Neuronal stem cell (in vitro differentiated cells): ENCODE measurements around the gene SMOC2.

Experiments
- DNase-seq: peaks from one replicate; pipeline ENCODE4 v3.0.0-alpha.2; 2013; ENCODE audit warnings: low spot score
- H2AFZ ChIP-seq: one replicate; pipeline ENCODE4 v1.6.1; 2013; ENCODE audit warnings: mild to moderate bottlenecking, low read length, inconsistent platforms
- H2AK5ac ChIP-seq: 2 replicates; pipeline ENCODE4 v1.6.1; 2013; ENCODE audit warnings: low read depth, mild to moderate bottlenecking, inconsistent platforms, low read length, moderate library complexity, mixed read lengths
- H2BK120ac ChIP-seq: 2 replicates; pipeline ENCODE4 v1.6.1; 2013; ENCODE audit warnings: low read depth, mild to moderate bottlenecking, inconsistent platforms, low read length, moderate library complexity, mixed read lengths
- H2BK12ac ChIP-seq: one replicate; pipeline ENCODE4 v1.6.1; 2013; ENCODE audit warnings: low read length, inconsistent platforms
- H2BK15ac ChIP-seq: 2 replicates; pipeline ENCODE4 v1.6.1; 2013; ENCODE audit warnings: mild to moderate bottlenecking, low read length, inconsistent platforms, mixed read lengths
- H2BK5ac ChIP-seq: one replicate; pipeline ENCODE4 v1.6.1; 2013; ENCODE audit warnings: inconsistent platforms, mild to moderate bottlenecking, low read length, moderate library complexity
- H3K14ac ChIP-seq: one replicate; pipeline ENCODE4 v1.6.1; 2013; ENCODE audit warnings: low read length, inconsistent platforms
- H3K18ac ChIP-seq: 2 replicates; pipeline ENCODE4 v1.6.1; 2013; ENCODE audit warnings: low read length, inconsistent platforms
- H3K23ac ChIP-seq: 2 replicates; pipeline ENCODE4 v1.6.1; 2013; ENCODE audit warnings: low read depth, mild to moderate bottlenecking, mixed read lengths, low read length, inconsistent platforms; ENCODE audit not compliant: poor library complexity
- H3K27ac ChIP-seq: replicated peaks from 3 replicates; pipeline ENCODE4 v1.5.1; 2013; ENCODE audit warnings: low read length, inconsistent platforms
- H3K27me3 ChIP-seq, 3 experiments: 2 replicates each; pipeline ENCODE4 v1.6.1; 2013; ENCODE audit warnings: low read length in 3 of 3, mild to moderate bottlenecking in 2 of 3, inconsistent platforms in 1 of 3, low read depth in 1 of 3, mixed read lengths in 1 of 3, moderate library complexity in 1 of 3; ENCODE audit not compliant: control insufficient read depth in 3 of 3, insufficient read depth in 3 of 3
- H3K36me3 ChIP-seq, 2 donors: replicated peaks in 1 of 2; 2 replicates each; pipeline ENCODE4 v1.6.1; 2013; ENCODE audit warnings: low read length in 2 of 2; ENCODE audit not compliant: control insufficient read depth in 2 of 2, insufficient read depth in 2 of 2
- H3K4ac ChIP-seq: 2 replicates; pipeline ENCODE4 v1.6.1; 2013; ENCODE audit warnings: inconsistent platforms, mild to moderate bottlenecking, low read length, moderate library complexity
- H3K4me1 ChIP-seq, 2 donors: 1 replicate in 1 of 2; 2 replicates in 1 of 2; pipeline ENCODE4 v1.6.1; 2013; ENCODE audit warnings: low read length in 2 of 2, low read depth in 1 of 2; ENCODE audit not compliant: control insufficient read depth in 2 of 2, insufficient read depth in 1 of 2
- H3K4me2 ChIP-seq: one replicate; pipeline ENCODE4 v1.6.1; 2013; ENCODE audit warnings: mild to moderate bottlenecking, low read length, inconsistent platforms; ENCODE audit not compliant: insufficient read depth, poor library complexity, severe bottlenecking
- H3K4me3 ChIP-seq, 2 donors: 2 replicates each; pipeline ENCODE4 v1.5.1; 2013; ENCODE audit warnings: low read length in 2 of 2, mild to moderate bottlenecking in 2 of 2, inconsistent platforms in 1 of 2, moderate library complexity in 1 of 2
- H3K79me1 ChIP-seq: one replicate; pipeline ENCODE4 v1.6.1; 2013; ENCODE audit warnings: low read depth, mild to moderate bottlenecking, inconsistent platforms, low read length, moderate library complexity
- H3K9ac ChIP-seq: one replicate; pipeline ENCODE4 v1.6.1; 2013; ENCODE audit warnings: mild to moderate bottlenecking, low read depth, low read length, inconsistent platforms; ENCODE audit not compliant: poor library complexity
- H3K9me3 ChIP-seq, 2 donors: replicated peaks in 1 of 2; 2 replicates each; pipeline versions ENCODE3 to v1.6.1; 2013; ENCODE audit warnings: low read length in 2 of 2, mild to moderate bottlenecking in 2 of 2, inconsistent platforms in 1 of 2, low read depth in 1 of 2, mixed read lengths in 1 of 2, moderate library complexity in 1 of 2; ENCODE audit not compliant: control insufficient read depth in 2 of 2, insufficient read depth in 1 of 2
- H4K8ac ChIP-seq: one replicate; pipeline ENCODE4 v1.6.1; 2013; ENCODE audit warnings: low read depth, mild to moderate bottlenecking, inconsistent platforms, low read length, moderate library complexity
- H4K91ac ChIP-seq: one replicate; pipeline ENCODE4 v1.6.1; 2013; ENCODE audit warnings: low read length, low read depth, mild to moderate bottlenecking, inconsistent platforms; ENCODE audit not compliant: poor library complexity
- WGBS, 2 donors: extraction: QIAGEN DNeasy Blood & Tissue Kit; methylation state at CpG; one replicate each; pipeline ENCODE4 v1.1.7; 2013; ENCODE audit warnings: missing lambda C conversion rate in 2 of 2, mixed read lengths in 1 of 2; ENCODE audit not compliant: insufficient read length in 2 of 2, insufficient replicate concordance in 1 of 2; ENCODE audit errors: extremely low coverage in 2 of 2; 5-methylcytosine and 5-hydroxymethylcytosine counted together

SMOC2 gene

DNA sequence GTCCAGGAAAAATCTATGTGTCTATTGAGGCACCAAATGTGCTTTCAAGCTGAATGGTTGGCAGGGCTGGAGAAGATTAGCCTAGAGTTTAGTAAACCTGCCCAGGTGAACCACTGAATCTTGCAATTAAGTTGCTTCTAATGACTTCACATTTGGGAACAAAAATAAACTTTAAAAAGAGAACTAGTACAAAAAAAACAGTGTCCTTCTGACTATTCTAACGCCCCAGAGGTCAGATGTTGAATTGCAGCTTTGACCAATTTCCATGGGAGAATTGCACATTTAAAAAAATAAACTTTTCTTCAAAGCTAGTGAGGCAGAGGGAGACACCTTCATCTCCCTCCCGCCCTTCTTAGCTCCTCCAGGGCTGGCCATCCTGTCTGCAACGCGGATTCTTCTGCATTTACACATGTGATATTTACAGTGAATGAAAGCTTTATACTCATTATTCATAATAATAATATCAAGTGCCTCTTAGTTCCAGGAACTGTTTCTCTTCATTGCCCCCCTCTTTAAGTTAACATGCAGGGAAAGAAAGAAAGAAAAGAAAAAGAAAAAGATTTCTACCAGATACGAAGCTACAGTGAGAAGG lies 270.2 kb downstream of the SMOC2 start:
- WGBS, 2 donors, result no CpG with 5 or more reads among the region's 5 CpGs

DNA sequence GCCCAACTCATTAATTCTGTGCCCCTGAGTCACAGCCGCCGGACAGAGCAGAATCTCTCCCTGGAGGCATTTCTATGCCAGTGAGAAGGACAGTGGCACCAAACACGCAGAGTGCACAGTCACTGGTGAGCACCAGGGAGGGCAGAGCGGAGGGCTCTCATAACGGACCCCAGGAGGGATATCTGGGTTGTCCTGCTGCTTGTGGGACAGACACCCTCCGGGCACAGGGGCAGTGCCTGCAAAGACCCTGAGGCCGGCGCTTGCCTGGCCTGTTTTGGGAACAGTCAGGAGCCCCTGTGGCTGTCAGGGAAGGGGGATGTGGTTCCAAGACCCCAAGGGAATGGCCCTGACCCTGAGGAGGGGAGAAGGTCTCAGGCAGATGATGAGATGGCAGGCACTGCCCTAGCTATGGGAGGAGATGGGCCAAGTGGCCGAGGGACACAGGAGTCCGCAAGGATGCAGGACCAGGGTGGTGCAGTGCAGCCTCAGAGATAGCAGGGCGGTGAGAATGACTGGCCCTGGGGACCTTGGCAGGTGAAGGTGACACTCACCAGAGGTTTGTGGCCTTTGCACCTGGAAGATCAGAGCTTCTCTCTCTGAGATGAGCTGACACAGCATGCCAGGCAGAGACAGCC lies 270.8 kb downstream of the SMOC2 start:
- Histone ChIP-seq H3K4me2 (no peak overlapping the region), H2BK5ac (no peak overlapping the region)

More for the DNA sequence above, 270.2 kb downstream of the SMOC2 start:
- H3K4me2 ChIP-seq, result no peak overlapping the region
- peaks cover 0 to 10% of the 10 kb centered on the region in 2 donors for H3K4me1 ChIP-seq
- no peak overlapping the region for H2BK5ac ChIP-seq
- no peak for DNase-seq
- H4K8ac ChIP-seq, result no peak overlapping the region
- no peak overlapping the region for H3K9ac ChIP-seq
- H3K79me1 ChIP-seq, result no peaks in the 10 kb centered on the region
- peaks cover 0 to 11% of the 10 kb centered on the region in 2 donors for H3K9me3 ChIP-seq
- H4K91ac ChIP-seq, result no peak overlapping the region
- no peak overlapping the region for H3K23ac ChIP-seq
- H3K14ac ChIP-seq, result no peak overlapping the region
- H2BK15ac ChIP-seq, result no peak overlapping the region
- no peak overlapping the region for H3K4ac ChIP-seq
- no peak overlapping the region for H2AFZ ChIP-seq
- H3K27ac ChIP-seq, result no peak overlapping the region
- no peaks in the 10 kb centered on the region for H3K27me3 ChIP-seq
- H3K36me3 ChIP-seq, result no peaks in the 10 kb centered on the region
- H3K4me3 ChIP-seq, result no peak overlapping the region
- H2BK12ac ChIP-seq, result no peak overlapping the region
- H2AK5ac ChIP-seq, result no peak overlapping the region
- H2BK120ac ChIP-seq, result no peak overlapping the region
- H3K18ac ChIP-seq, result no peak overlapping the region

DNA sequence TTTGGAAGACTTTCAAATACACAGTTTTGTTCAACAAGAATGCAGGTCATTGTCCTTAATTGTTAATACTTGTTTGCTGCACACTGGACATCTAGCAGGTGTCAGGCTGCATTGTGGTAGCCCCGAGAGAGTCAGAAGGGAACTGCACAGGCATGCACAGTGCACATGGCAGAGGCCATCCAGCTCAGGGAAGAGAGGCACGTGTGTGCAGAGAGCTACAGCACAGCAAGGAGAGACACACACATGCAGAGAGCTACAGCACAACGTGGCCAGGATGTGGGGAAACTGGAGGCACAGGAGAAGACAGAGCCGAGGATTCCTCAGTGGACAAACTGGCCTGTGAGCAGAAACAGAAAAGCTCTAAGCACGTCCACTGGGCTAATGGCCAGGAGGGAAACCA lies 272.0 kb downstream of the SMOC2 start:
- Histone ChIP-seq H3K27ac (no peak overlapping the region), H3K23ac (no peak overlapping the region), H4K8ac (no peak overlapping the region), H2BK15ac (no peak overlapping the region), H2AK5ac (no peak overlapping the region), H4K91ac (no peak overlapping the region), H3K4me1 (peaks cover 0 to 10% of the 10 kb centered on the region in 2 donors), H3K9me3 (peaks cover 0 to 11% of the 10 kb centered on the region in 2 donors), H3K4me3 (peak overlapping the region in 1 of 2 donors; percentile 59), H3K14ac (no peak overlapping the region), H3K27me3 (no peaks in the 10 kb centered on the region), H2BK5ac (no peak overlapping the region), H2AFZ (no peak overlapping the region), H3K4ac (no peak overlapping the region), H3K79me1 (no peaks in the 10 kb centered on the region), H3K9ac (peak overlapping the region; percentile 65), H3K4me2 (no peak overlapping the region), H2BK12ac (no peak overlapping the region), H2BK120ac (no peak overlapping the region), H3K36me3 (no peaks in the 10 kb centered on the region), H3K18ac (peak overlapping the region; percentile 15)
- no peak for DNase-seq
- WGBS, 2 donors, result no CpG with 5 or more reads among the region's 5 CpGs

More for the DNA sequence above, 270.8 kb downstream of the SMOC2 start:
- Histone ChIP-seq H4K8ac (no peak overlapping the region), H3K9me3 (peaks cover 0 to 11% of the 10 kb centered on the region in 2 donors), H2BK15ac (no peak overlapping the region), H3K18ac (peak overlapping the region; percentile 21), H3K9ac (no peak overlapping the region), H3K4ac (no peak overlapping the region), H3K27me3 (no peaks in the 10 kb centered on the region), H2AFZ (no peak overlapping the region), H2BK12ac (no peak overlapping the region), H3K79me1 (no peaks in the 10 kb centered on the region), H3K4me3 (no peak overlapping the region), H2BK120ac (no peak overlapping the region), H3K23ac (no peak overlapping the region), H3K27ac (no peak overlapping the region), H3K4me1 (peaks cover 0 to 10% of the 10 kb centered on the region in 2 donors), H4K91ac (no peak overlapping the region), H2AK5ac (peak overlapping the region; percentile 17), H3K36me3 (no peaks in the 10 kb centered on the region), H3K14ac (no peak overlapping the region)
- DNase-seq, result no peak
- WGBS, 2 donors, result no CpG with 5 or more reads among the region's 11 CpGs

DNA sequence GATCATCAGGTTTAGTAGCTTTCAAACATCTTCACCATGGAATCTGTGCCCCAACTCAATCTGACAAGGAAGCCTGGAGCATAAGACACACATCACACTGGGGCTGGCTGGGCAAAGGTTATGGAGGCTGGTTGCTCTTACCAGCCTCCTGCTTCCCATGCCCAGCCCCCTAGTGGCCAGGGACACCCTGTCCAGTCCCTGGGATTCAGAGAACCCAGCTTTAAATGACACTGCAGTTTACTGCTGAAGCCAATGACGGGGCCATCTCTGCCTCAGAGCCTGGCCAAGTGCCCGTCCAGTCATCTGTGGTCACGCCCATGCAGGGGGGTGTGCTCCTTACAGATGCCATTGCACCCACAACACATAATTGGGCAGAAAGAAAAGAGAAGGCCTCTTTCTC lies 272.9 kb downstream of the SMOC2 start:
- H2BK12ac ChIP-seq, result no peak overlapping the region
- H2AK5ac ChIP-seq, result no peak overlapping the region
- WGBS, 2 donors, result no CpG with 5 or more reads among the region's 3 CpGs
- H3K4me1 ChIP-seq, result peaks cover 0 to 10% of the 10 kb centered on the region in 2 donors
- H2BK120ac ChIP-seq, result no peak overlapping the region
- no peak overlapping the region for H2BK5ac ChIP-seq
- no peak overlapping the region for H2AFZ ChIP-seq
- no peak overlapping the region for H3K4ac ChIP-seq
- no peak for DNase-seq
- no peaks in the 10 kb centered on the region for H3K79me1 ChIP-seq
- H3K14ac ChIP-seq, result no peak overlapping the region
- no peak overlapping the region for H4K8ac ChIP-seq
- H3K23ac ChIP-seq, result no peak overlapping the region
- H3K27me3 ChIP-seq, result no peaks in the 10 kb centered on the region
- no peak overlapping the region for H2BK15ac ChIP-seq
- no peak overlapping the region for H3K9ac ChIP-seq
- H4K91ac ChIP-seq, result no peak overlapping the region
- H3K36me3 ChIP-seq, result no peaks in the 10 kb centered on the region
- H3K27ac ChIP-seq, result no peak overlapping the region
- H3K4me3 ChIP-seq, result no peak overlapping the region
- H3K18ac ChIP-seq, result no peak overlapping the region
- H3K4me2 ChIP-seq, result no peak overlapping the region
- peaks cover 0 to 11% of the 10 kb centered on the region in 2 donors for H3K9me3 ChIP-seq
